ENCODE results near the gene TGM5.

Gene TGM5

GRCh38 chr15:43210807-43211206 lies 55.9 kb downstream of the TGM5 start:
- H3K27me3 ChIP-seq (replicated peaks; ENCODE audit: control insufficient read depth, insufficient read depth, low read length, poor library complexity, severe bottlenecking) = no peaks in the 10 kb centered on the region
- H3K9me3 ChIP-seq (ENCODE audit: control insufficient read depth, low read length) = no peaks in the 10 kb centered on the region
- no peak overlapping the region for H3K4me3 ChIP-seq (ENCODE audit: insufficient read depth, low read depth, low read length, poor library complexity, severe bottlenecking)
- no peak overlapping the region for H3K27ac ChIP-seq (ENCODE audit: insufficient read depth, low read length, poor library complexity, severe bottlenecking)
- H3K36me3 ChIP-seq (ENCODE audit: control insufficient read depth, insufficient read depth, low read length) = no peaks in the 10 kb centered on the region
- no peak for DNase-seq
- H3K4me1 ChIP-seq (ENCODE audit: control insufficient read depth, insufficient read depth, low read length, poor library complexity, severe bottlenecking) = no peaks in the 10 kb centered on the region

DNA sequence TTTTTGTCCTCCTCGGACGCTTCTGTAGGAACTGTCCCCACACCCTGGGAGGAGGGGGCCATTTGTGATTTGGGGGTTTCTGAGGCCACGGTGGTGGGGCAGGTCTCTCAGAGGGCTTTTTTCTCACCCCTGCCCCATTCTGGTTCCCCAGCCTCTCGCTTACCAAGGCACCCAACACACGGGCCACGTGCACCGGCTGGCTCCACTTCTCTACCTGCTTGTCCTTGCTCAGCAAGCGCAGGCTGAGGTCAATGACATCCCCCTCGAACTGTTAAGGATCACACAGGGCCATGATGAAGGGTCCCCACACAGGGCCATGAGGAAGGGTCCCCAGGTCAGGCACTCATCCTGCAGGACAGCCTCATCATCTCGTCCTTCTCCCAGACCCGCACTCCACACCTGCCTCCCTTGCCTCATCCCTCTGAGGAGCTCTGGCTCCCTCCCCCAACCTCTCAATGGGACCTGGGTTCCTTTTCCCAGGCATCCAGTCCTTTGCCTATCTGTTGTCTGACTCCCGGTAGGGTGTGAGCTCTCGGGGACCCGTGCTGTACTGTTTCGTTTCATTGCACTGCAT lies 56.5 kb downstream of the TGM5 start:
- no peaks in the 10 kb centered on the region for H3K9me3 ChIP-seq (ENCODE audit: control insufficient read depth, low read length)
- H3K27me3 ChIP-seq (replicated peaks; ENCODE audit: control insufficient read depth, insufficient read depth, low read length, poor library complexity, severe bottlenecking) = no peaks in the 10 kb centered on the region

GRCh38 chr15:43209059-43209824 lies 57.5 kb downstream of the TGM5 start:
- Histone ChIP-seq H3K9me3 (ENCODE audit: control insufficient read depth, low read length) (no peaks in the 10 kb centered on the region), H3K36me3 (ENCODE audit: control insufficient read depth, insufficient read depth, low read length) (no peaks in the 10 kb centered on the region), H3K4me1 (ENCODE audit: control insufficient read depth, insufficient read depth, low read length, poor library complexity, severe bottlenecking) (no peaks in the 10 kb centered on the region), H3K27ac (ENCODE audit: insufficient read depth, low read length, poor library complexity, severe bottlenecking) (no peak overlapping the region), H3K27me3 (replicated peaks; ENCODE audit: control insufficient read depth, insufficient read depth, low read length, poor library complexity, severe bottlenecking) (no peaks in the 10 kb centered on the region), H3K4me3 (ENCODE audit: insufficient read depth, low read depth, low read length, poor library complexity, severe bottlenecking) (no peak overlapping the region)
- no peak for DNase-seq

More for the DNA sequence above, 56.5 kb downstream of the TGM5 start:
- no peaks in the 10 kb centered on the region for H3K4me1 ChIP-seq (ENCODE audit: control insufficient read depth, insufficient read depth, low read length, poor library complexity, severe bottlenecking)
- H3K27ac ChIP-seq (ENCODE audit: insufficient read depth, low read length, poor library complexity, severe bottlenecking) = no peak overlapping the region
- no peak overlapping the region for H3K4me3 ChIP-seq (ENCODE audit: insufficient read depth, low read depth, low read length, poor library complexity, severe bottlenecking)
- H3K36me3 ChIP-seq (ENCODE audit: control insufficient read depth, insufficient read depth, low read length) = no peaks in the 10 kb centered on the region
- DNase-seq = no peak

- Histone ChIP-seq H3K4me3 (ENCODE audit: insufficient read depth, low read depth, low read length, poor library complexity, severe bottlenecking) (no peak overlapping the region), H3K9me3 (ENCODE audit: control insufficient read depth, low read length) (no peaks in the 10 kb centered on the region), H3K27me3 (replicated peaks; ENCODE audit: control insufficient read depth, insufficient read depth, low read length, poor library complexity, severe bottlenecking) (no peaks in the 10 kb centered on the region), H3K4me1 (ENCODE audit: control insufficient read depth, insufficient read depth, low read length, poor library complexity, severe bottlenecking) (no peaks in the 10 kb centered on the region), H3K36me3 (ENCODE audit: control insufficient read depth, insufficient read depth, low read length) (no peaks in the 10 kb centered on the region), H3K27ac (ENCODE audit: insufficient read depth, low read length, poor library complexity, severe bottlenecking) (no peak overlapping the region)
- no peak for DNase-seq
These were observed 58.4 kb downstream of the TGM5 start for GRCh38 chr15:43208052-43209002.

- Histone ChIP-seq H3K4me1 (ENCODE audit: control insufficient read depth, insufficient read depth, low read length, poor library complexity, severe bottlenecking) (no peaks in the 10 kb centered on the region), H3K27ac (ENCODE audit: insufficient read depth, low read length, poor library complexity, severe bottlenecking) (no peak overlapping the region), H3K27me3 (replicated peaks; ENCODE audit: control insufficient read depth, insufficient read depth, low read length, poor library complexity, severe bottlenecking) (no peaks in the 10 kb centered on the region), H3K4me3 (ENCODE audit: insufficient read depth, low read depth, low read length, poor library complexity, severe bottlenecking) (no peak overlapping the region), H3K36me3 (ENCODE audit: control insufficient read depth, insufficient read depth, low read length) (no peaks in the 10 kb centered on the region), H3K9me3 (ENCODE audit: control insufficient read depth, low read length) (no peaks in the 10 kb centered on the region)
- DNase-seq = no peak
These were observed 59.7 kb downstream of the TGM5 start for GRCh38 chr15:43207024-43207423.

DNA sequence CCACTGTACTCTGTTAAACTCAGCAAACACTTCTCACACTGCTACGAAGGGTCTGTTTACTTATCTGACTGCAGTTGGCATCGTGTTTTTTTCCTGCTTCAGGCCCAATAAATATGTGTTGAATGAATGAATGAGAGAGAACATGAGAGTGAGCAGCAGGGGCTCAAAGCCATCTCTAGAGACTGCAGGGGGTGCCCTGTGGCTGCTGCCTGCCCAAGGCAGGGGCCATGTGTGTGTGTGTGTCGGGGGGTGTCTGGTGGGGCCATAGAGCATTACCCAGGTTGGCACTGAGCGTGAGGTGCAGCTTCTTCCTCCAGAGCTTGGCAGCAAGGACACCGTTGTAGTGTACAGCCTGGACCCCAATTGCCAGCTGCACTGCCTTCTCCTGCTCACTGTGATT lies 60.7 kb downstream of the TGM5 start:
- DNase-seq = no peak
- Histone ChIP-seq H3K27me3 (replicated peaks; ENCODE audit: control insufficient read depth, insufficient read depth, low read length, poor library complexity, severe bottlenecking) (no peaks in the 10 kb centered on the region), H3K9me3 (ENCODE audit: control insufficient read depth, low read length) (no peaks in the 10 kb centered on the region), H3K27ac (ENCODE audit: insufficient read depth, low read length, poor library complexity, severe bottlenecking) (no peak overlapping the region), H3K4me1 (ENCODE audit: control insufficient read depth, insufficient read depth, low read length, poor library complexity, severe bottlenecking) (no peaks in the 10 kb centered on the region), H3K4me3 (ENCODE audit: insufficient read depth, low read depth, low read length, poor library complexity, severe bottlenecking) (no peak overlapping the region), H3K36me3 (ENCODE audit: control insufficient read depth, insufficient read depth, low read length) (no peaks in the 10 kb centered on the region)

DNA sequence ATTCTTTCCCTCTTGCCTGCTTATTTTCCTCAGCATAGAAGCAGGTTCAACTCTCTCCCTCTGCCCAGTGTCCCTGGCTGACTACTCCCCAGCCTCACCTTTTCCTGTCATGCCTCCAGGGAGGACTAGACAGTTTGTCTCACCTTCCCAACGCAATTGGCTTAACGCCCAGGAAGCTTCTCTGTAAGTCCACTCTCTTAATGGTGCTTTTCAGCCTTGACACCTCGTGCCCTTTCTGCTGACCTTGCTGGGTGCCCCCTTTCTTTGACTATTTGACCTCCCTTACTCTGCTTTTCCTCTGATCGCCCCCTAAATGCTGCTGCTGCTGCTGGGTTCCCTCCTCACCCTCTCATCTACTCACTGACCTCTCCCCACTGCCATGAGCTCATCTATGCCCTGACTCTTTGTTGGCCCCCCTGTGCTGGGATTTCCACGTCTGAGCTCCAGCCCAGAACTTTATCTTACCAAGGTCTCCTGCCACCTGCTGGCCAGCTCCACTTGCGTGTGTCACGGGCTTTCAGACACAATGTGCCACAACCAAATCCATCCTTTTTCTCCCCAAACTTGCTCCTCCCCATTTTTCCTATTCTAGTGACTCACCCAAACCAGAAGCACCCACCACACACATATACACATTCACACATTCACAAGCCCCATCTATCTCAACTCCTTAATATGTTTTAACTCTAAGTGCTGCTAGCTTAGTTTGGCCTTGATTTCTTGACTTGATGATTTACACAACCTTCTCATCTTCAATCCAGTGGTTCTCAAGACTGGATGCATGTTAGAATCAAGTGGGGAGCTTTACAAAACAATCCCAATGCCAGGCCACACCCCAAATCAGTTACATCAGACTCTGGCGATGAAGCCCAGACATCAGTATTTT lies 62.5 kb downstream of the TGM5 start:
- Histone ChIP-seq H3K27ac (ENCODE audit: insufficient read depth, low read length, poor library complexity, severe bottlenecking) (no peak overlapping the region), H3K9me3 (ENCODE audit: control insufficient read depth, low read length) (no peaks in the 10 kb centered on the region)
- no peak for DNase-seq

GRCh38 chr15:43199945-43200488 lies 66.7 kb downstream of the TGM5 start:
- no peaks in the 10 kb centered on the region for H3K9me3 ChIP-seq (ENCODE audit: control insufficient read depth, low read length)
- H3K4me1 ChIP-seq (ENCODE audit: control insufficient read depth, insufficient read depth, low read length, poor library complexity, severe bottlenecking) = no peaks in the 10 kb centered on the region
- peaks cover 16% of the 10 kb centered on the region for H3K36me3 ChIP-seq (ENCODE audit: control insufficient read depth, insufficient read depth, low read length)
- no peak overlapping the region for H3K27ac ChIP-seq (ENCODE audit: insufficient read depth, low read length, poor library complexity, severe bottlenecking)
- no peaks in the 10 kb centered on the region for H3K27me3 ChIP-seq (replicated peaks; ENCODE audit: control insufficient read depth, insufficient read depth, low read length, poor library complexity, severe bottlenecking)
- no peak for DNase-seq
- no peak overlapping the region for H3K4me3 ChIP-seq (ENCODE audit: insufficient read depth, low read depth, low read length, poor library complexity, severe bottlenecking)

More for the DNA sequence above, 62.5 kb downstream of the TGM5 start:
- Histone ChIP-seq H3K27me3 (replicated peaks; ENCODE audit: control insufficient read depth, insufficient read depth, low read length, poor library complexity, severe bottlenecking) (no peaks in the 10 kb centered on the region), H3K36me3 (ENCODE audit: control insufficient read depth, insufficient read depth, low read length) (no peaks in the 10 kb centered on the region), H3K4me3 (ENCODE audit: insufficient read depth, low read depth, low read length, poor library complexity, severe bottlenecking) (no peak overlapping the region), H3K4me1 (ENCODE audit: control insufficient read depth, insufficient read depth, low read length, poor library complexity, severe bottlenecking) (no peaks in the 10 kb centered on the region)

DNA sequence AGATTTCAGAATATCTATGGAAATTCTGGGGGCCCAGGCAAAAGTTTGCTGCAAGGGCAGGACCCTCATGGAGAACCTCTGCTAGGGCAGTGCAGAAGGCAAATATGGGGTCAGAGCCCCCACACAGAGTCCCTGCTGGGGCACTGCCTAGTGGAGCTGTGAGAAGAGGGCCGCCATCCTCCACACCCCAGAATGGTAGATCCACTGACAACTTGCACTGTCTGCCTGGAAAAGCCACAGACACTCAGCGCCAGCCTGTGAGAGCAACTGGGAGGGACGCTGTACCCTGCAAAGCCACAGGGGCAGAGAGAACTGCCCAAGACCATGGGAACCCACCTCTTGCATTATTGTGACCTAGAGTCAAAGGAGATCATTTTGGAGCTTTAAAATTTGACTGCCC lies 67.7 kb downstream of the TGM5 start:
- H3K27ac ChIP-seq (ENCODE audit: insufficient read depth, low read length, poor library complexity, severe bottlenecking) = no peak overlapping the region
- no peaks in the 10 kb centered on the region for H3K27me3 ChIP-seq (replicated peaks; ENCODE audit: control insufficient read depth, insufficient read depth, low read length, poor library complexity, severe bottlenecking)
- DNase-seq = no peak
- H3K4me1 ChIP-seq (ENCODE audit: control insufficient read depth, insufficient read depth, low read length, poor library complexity, severe bottlenecking) = no peaks in the 10 kb centered on the region
- no peak overlapping the region for H3K4me3 ChIP-seq (ENCODE audit: insufficient read depth, low read depth, low read length, poor library complexity, severe bottlenecking)
- peaks cover 27% of the 10 kb centered on the region for H3K36me3 ChIP-seq (ENCODE audit: control insufficient read depth, insufficient read depth, low read length)
- H3K9me3 ChIP-seq (ENCODE audit: control insufficient read depth, low read length) = no peaks in the 10 kb centered on the region

Data from effector memory CD4-positive, alpha-beta T cell (primary cell).